Nephron (organoid): ENCODE data around the gene PRRT2.
A peak's percentile ranks its signal among the peaks of the same experiment; 100 is the strongest.

Source experiments
- H3K27ac Mint-ChIP-seq, 3 experiments: 2 replicates each; pipeline ENCODE4 v1.8.0; 2020; ENCODE audit warnings: mixed read lengths in 3 of 3, mild to moderate bottlenecking in 2 of 3, moderate library complexity in 1 of 3
- H3K27me3 Mint-ChIP-seq: 2 replicates; pipeline ENCODE4 v1.8.0; 2021; ENCODE audit warnings: low read depth, mild to moderate bottlenecking, moderate library complexity, mixed read lengths
- H3K36me3 Mint-ChIP-seq: 2 replicates; pipeline ENCODE4 v1.8.0; 2020; ENCODE audit warnings: low read depth, mixed read lengths
- H3K4me1 Mint-ChIP-seq: 2 replicates; pipeline ENCODE4 v1.8.0; 2020; ENCODE audit warnings: mixed read lengths
- H3K4me3 Mint-ChIP-seq, 3 experiments: 2 replicates each; pipeline ENCODE4 v1.8.0; 2020; ENCODE audit warnings: mild to moderate bottlenecking in 3 of 3, mixed read lengths in 3 of 3, moderate library complexity in 2 of 3
- H3K9me3 Mint-ChIP-seq: 2 replicates; pipeline ENCODE4 v1.8.0; 2020; ENCODE audit warnings: mixed read lengths
- CTCF ChIP-seq, 3 experiments: fragments of 200-600 bp; sonication (generic); IDR thresholded peaks; one replicate each; pipeline ENCODE4 v1.5.0; 2021; ENCODE audit warnings: antibody characterized with exemption in 3 of 3; ENCODE audit not compliant: unreplicated experiment in 3 of 3

The PRRT2 gene

GRCh38 chr16:29852654-29853053 lies 40.7 kb downstream of the PRRT2 start:
- H3K4me3 Mint-ChIP-seq: no peak overlapping the region
- H3K27me3 Mint-ChIP-seq: no peaks in the 10 kb centered on the region

GRCh38 chr16:29854520-29855100 lies 42.6 kb downstream of the PRRT2 start:
- Mint-ChIP-seq H3K27me3 (no peaks in the 10 kb centered on the region), H3K27ac (no peak overlapping the region)

More at GRCh38 chr16:29852654-29853053, 40.7 kb downstream of the PRRT2 start:
- no peak for TF ChIP-seq CTCF (IDR thresholded peaks at IDR 0.05; ENCODE audit: unreplicated experiment in 3 of 3)
- peaks cover 5% of the 10 kb centered on the region for H3K4me1 Mint-ChIP-seq
- H3K9me3 Mint-ChIP-seq: no peaks in the 10 kb centered on the region
- peaks cover 5% of the 10 kb centered on the region for H3K36me3 Mint-ChIP-seq
- peak overlapping the region in 1 of 3 experiments; percentile 35 for H3K27ac Mint-ChIP-seq

GRCh38 chr16:29857133-29857760 lies 45.3 kb downstream of the PRRT2 start:
- H3K36me3 Mint-ChIP-seq: peaks cover 29% of the 10 kb centered on the region
- no peaks in the 10 kb centered on the region for H3K9me3 Mint-ChIP-seq
- no peaks in the 10 kb centered on the region for H3K27me3 Mint-ChIP-seq
- no peaks in the 10 kb centered on the region for H3K4me1 Mint-ChIP-seq
- TF ChIP-seq CTCF (IDR thresholded peaks at IDR 0.05; ENCODE audit: unreplicated experiment in 3 of 3): no peak
- H3K4me3 Mint-ChIP-seq: peak overlapping the region in 1 of 3 experiments; percentile 20
- H3K27ac Mint-ChIP-seq: no peak overlapping the region

More at GRCh38 chr16:29854520-29855100, 42.6 kb downstream of the PRRT2 start:
- H3K4me1 Mint-ChIP-seq: no peaks in the 10 kb centered on the region
- TF ChIP-seq CTCF (IDR thresholded peaks at IDR 0.05; ENCODE audit: unreplicated experiment in 3 of 3): no peak
- peaks cover 18% of the 10 kb centered on the region for H3K36me3 Mint-ChIP-seq
- no peaks in the 10 kb centered on the region for H3K9me3 Mint-ChIP-seq
- no peak overlapping the region for H3K4me3 Mint-ChIP-seq

- H3K36me3 Mint-ChIP-seq: peaks cover 29% of the 10 kb centered on the region
- no peak overlapping the region for H3K27ac Mint-ChIP-seq
- no peak for TF ChIP-seq CTCF (IDR thresholded peaks at IDR 0.05; ENCODE audit: unreplicated experiment in 3 of 3)
- H3K4me3 Mint-ChIP-seq: peak overlapping the region; percentile 24 to 59 (median 58)
- no peaks in the 10 kb centered on the region for H3K27me3 Mint-ChIP-seq
- H3K4me1 Mint-ChIP-seq: no peaks in the 10 kb centered on the region
- H3K9me3 Mint-ChIP-seq: no peaks in the 10 kb centered on the region
Measured at GRCh38 chr16:29858149-29858849, 46.3 kb downstream of the PRRT2 start.

GRCh38 chr16:29858974-29859373 lies 47.0 kb downstream of the PRRT2 start:
- no peak for TF ChIP-seq CTCF (IDR thresholded peaks at IDR 0.05; ENCODE audit: unreplicated experiment in 3 of 3)
- Mint-ChIP-seq H3K4me3 (no peak overlapping the region), H3K27ac (no peak overlapping the region), H3K4me1 (no peaks in the 10 kb centered on the region), H3K9me3 (no peaks in the 10 kb centered on the region), H3K36me3 (peaks cover 29% of the 10 kb centered on the region), H3K27me3 (no peaks in the 10 kb centered on the region)
